Stimulated activated naive CD8-positive, alpha-beta T cell treated with anti-CD3 and anti-CD28 coated beads, Interleukin-15, Interleukin-2, amounts not matched to agents 100 U/mL and 50 U/mL, for 24 hours (primary cell): ENCODE measurements around the gene BATF3.

Source experiments
- ATAC-seq: fragments of 150-1000 bp; cut with Tn5 transposase; one replicate; pipeline ENCODE4 v1.10.0; 2021
- DNase-seq: peaks from one replicate; pipeline ENCODE4 v3.0.0; 2021

Gene BATF3

DNA sequence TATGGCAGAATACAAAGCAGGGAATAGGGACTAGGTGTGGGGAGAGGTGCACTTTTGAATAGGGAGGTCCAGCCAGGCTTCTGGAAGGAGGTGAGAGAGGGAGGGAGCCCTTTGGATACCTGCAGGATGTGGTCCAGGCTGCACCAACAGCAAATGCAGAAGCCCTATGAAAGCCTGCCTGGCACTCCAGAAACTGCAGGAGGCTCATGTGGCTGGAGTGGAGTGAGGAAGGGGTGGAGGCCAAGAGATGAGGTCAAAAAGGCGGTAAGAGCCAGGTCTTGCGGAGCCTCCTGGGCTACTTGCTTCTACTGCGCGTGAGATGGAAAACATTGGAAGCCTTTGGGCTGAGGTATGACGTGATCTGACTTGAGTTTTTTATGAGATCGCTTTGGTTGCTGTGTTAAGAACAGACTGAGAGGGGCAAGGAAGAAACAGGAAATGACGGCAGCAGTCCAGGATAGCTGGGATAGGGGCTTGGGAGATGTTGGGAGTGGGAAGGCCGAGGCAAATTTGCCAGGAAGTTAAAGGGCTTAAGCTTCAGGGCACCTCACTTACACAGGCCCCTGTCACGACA, 4.4 kb upstream of the BATF3 start:
- DNase-seq (no peak), ATAC-seq (no peak)

DNA sequence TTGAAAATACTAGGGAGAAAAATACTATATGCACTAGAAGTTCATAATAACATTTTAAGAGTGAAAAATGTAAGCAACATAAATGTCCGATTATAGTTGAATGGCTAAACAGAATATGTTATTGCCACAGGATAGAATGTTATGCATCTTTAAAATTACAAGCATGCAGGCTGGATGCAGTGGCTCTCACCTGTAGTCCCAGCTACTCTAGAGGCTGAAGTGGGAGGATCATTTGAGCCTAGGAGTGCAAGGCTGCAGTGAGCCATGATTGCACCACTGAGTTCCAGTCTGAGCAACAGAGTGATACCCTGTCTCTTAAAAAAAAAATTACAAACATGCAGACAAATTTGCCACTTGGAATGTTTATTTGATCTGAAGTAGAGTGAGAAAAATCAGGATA, 3.0 kb upstream of the BATF3 start:
- DNase-seq (no peak), ATAC-seq (no peak)

- DNase-seq (no peak), ATAC-seq (no peak)
Observed at GRCh38 chr1:212701910-212702309, 2.3 kb upstream of the BATF3 start.

DNA sequence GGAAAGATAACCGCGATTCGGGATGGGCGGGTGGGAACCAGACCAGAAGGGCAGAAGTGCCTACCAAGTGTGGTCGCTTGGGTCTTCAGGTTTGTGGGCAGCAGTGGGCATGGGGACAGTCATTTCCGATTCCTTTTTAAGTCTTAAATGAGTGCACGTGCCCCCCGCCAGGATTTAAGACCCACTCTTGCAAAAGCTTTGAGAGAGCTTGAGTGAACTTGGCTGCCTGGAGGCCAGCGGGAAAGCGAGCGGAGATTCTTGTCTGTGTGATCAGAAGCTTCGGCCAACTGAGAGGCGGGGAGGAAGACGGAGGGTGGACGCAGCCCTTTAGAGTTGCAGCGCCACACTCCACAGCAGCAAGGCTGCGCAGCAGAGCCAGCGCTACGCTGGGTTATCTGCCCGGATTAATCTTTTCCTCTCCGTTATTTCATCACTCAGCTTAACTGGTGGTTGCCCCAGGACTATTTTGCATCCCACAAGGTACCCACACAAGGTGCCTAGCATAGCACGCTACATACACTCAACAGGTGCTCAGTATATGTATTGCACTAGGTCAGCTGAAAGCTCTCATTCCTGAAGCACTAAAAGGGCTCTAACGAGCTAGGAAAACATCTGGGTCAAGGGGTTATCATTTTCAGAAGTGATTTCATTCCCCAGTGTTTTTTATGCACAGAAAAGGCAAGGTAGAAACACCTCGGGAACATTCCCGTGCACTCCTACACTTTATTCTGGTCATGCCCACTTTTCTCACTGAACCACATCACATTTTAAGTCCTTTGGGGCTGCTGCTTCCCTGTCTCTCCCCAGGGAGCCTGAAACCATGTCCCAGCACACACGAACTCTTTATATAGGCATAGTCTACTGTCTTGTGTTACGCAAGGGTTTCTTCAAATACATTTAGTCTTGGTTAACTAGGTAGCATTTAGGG, 1.5 kb upstream of the BATF3 start:
- ATAC-seq (peak; percentile 45), DNase-seq (peak; percentile 50)

DNA sequence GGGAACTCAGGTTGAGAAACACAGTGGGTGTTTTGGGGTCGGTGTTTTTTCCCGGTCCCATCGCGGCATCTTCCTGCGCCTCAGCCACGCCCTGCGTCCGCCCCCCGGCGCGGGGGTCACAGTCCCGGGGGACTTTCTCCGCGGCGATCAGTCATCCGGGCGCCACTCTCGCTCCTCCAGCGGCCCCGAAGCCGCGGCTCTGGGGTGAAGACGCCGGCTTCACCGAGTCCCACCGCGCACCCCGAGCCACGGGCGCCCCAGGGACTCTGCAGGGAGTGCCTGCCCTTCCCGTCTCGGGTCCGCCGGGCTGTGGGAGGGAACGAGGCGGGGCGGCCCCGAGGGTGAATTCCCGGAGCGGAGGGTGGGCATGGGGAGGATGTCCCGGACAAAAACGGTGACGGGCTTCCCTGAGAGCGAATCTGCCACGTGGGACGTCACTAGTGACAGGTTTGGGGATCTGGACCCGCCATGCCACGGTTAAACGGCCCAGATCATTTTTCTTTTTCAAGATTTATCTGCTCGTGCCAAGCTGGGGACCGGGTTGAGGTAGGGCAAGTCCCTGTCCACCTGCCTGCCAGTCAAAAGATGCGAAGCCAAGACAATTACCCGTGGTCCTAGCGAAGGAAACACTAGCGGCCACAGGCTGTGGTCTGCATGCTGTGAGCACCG, 717 bp upstream of the BATF3 start:
- DNase-seq: peak; percentile 81
- ATAC-seq: peak; percentile 52

DNA sequence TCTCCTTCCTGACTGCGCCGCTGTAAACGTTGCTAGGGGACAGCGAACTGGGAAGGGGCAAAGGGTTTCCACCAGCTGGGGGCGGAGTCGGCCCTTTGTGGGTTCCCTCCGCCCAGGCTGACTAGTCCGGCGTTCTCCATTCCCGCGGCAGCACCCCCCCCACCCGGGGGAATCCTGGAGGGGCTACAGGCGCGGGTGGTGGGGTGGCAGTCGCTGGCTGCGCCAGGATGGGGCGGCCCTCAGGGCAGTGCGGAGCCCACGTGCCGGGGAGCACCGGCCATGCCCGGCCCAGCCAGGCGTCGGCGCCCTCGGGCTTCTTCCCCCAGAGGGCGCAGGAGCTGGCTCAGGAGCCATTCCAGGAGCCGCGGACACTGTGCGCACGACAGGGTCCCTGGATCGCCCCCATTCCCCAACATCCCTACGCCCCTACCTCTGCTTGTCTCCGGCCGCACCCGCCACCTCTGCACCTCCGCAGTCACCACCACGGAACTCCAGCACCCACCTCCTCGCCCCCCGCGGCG, 476 bp downstream of the BATF3 start:
- ATAC-seq (peak; percentile 73), DNase-seq (peak; percentile 75)

GRCh38 chr1:212698467-212699103, 1.1 kb downstream of the BATF3 start:
- DNase-seq: no peak

DNA sequence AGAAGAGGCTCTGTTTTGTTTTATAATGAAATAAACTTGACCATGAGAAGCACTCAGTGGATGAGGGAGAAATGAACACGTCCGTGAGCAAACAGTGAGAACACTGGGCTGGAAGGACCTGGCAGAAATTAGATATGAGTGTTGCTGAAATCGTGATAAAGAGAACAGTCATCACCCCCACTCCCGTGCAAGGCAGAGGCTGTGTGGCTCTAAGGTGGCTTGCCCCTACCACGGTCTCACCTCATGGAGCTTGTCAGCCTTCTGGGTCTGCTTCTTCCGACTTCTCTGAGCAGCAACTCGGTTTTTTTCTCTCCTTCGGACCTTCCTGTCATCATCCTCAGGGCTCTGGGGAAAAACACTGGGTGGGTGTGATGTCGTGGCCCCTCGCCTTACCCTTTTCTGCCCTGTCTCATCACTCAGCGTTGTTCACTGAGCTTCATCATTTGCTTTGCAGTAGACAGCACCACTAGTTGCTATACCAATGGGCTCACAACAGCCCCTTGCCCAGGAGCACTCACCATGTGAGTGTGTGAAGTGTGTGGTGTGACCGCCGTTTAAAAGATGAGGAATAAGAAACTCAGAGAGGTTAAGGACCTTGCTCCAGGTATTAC, 2.8 kb downstream of the BATF3 start:
- ATAC-seq: no peak
- no peak for DNase-seq

More at GRCh38 chr1:212698467-212699103, 1.1 kb downstream of the BATF3 start:
- ATAC-seq: no peak

GRCh38 chr1:212692774-212693644, 6.6 kb downstream of the BATF3 start:
- no peak for DNase-seq
- no peak for ATAC-seq

DNA sequence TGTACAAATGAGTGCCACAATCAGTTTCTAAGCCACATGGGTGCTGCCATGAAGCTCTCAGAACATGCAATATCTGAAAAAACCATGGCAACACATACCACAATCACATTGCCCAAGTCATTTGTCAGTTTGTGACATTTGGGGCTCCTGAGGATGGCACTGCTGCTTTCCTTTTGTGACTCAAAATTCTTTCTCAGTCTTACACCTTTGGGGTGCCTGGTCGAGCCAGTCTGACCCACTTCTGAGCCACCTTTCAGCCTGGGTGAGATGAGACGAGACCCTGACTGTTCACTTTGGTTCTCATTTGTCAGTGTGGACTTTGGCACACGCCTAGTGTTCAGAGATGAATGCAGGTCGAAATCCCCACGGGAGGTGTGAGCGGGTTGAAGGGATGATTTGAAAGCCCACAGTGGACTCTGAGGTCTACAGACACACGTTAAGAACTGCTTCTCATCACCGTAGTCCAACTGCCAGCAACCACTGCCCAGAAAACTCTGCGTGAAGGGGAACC, 8.0 kb downstream of the BATF3 start:
- ATAC-seq (peak; percentile 87), DNase-seq (no peak)

GRCh38 chr1:212690816-212691403, 8.7 kb downstream of the BATF3 start:
- ATAC-seq: no peak
- no peak for DNase-seq

DNA sequence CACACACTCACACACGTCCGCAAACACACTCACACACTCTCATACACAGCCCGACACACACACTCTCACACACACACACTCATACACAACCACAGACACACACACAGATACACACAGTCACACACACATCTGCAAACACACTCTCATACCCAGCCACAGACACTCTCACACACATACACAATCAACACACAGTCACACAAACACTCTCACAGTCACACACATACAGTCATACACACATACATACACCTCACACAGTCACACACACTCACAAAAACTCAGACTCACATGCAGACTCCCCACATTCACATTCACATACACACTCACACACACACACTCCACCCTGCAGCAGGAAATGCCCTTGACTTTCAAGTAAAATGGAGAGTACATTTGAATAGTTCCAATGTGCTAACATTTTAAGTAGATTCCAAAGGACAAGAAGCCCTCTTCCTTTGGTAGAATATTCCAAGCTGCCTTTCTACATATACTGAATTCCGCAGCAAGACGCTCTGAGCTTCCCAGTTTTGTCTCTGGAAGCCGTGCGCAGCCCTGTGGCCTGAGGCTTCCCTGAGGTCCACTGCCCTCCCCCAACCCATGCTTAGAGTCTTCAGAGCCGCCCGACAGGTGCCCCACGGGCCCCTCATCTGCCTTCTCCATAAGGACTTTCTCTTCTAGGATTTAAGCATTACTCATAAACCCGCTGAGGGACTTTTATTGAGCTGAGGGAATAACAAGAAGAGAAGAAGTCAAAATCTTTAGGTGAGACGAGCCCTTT, 9.7 kb downstream of the BATF3 start:
- ATAC-seq (no peak), DNase-seq (no peak)

GRCh38 chr1:212689196-212689725, 10.4 kb downstream of the BATF3 start:
- ATAC-seq (no peak), DNase-seq (no peak)

DNA sequence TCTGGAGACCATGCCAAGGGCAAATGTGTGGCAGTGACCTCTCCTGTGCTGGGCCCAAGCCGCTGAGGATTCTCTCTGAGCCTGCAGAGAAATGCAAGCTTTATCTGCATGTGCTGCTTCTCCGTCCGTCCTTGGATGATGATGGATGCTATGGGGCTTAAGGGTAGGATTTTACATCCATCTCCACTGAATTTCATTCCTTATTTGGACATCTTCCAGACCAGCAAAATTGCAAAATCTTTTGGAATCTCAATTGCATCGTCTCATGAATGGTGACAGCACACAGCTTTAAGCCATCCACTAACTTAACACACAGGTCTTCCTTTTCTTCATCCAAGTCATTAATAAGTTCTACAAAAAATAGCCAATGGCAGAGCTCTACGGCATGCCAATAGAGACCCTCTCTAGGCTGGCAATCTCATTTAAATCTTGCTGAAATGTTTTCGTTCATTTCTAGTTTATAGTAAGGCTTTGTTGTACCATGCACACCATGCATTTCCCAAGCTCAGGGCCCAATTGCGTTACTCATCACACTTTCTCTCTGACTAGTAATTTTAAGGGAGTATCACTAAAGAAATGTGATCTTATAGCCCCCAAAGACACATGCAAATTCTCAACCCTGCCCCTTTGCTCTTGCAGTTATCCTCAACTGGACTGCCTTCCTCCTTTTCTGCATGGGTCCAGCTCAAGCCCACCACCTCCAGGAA, 11.1 kb downstream of the BATF3 start:
- ATAC-seq: no peak
- DNase-seq: no peak

- ATAC-seq: no peak
- no peak for DNase-seq
Observed at GRCh38 chr1:212687811-212688210, 11.8 kb downstream of the BATF3 start.

- DNase-seq: no peak
- ATAC-seq: no peak
Observed at GRCh38 chr1:212686591-212686990, 13.0 kb downstream of the BATF3 start.

DNA sequence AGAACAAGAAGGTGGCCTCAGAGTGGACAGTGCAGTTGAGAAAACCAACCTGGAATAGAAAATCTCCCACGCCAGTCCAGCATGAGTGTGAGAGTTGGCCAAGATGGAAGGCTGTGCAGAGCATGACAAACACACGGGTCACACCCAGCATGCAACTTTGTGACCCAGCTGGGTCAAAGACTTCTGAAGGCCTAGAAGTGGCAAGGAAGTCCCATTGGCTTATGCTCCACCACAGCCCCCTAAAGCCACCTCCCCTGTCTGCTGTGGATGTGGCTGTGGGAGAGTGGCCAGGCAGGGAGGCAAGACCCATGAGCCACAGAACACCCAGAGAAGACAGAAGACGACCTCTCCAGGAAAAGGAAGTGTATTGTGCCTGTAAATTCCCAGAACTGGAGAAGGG, 13.6 kb downstream of the BATF3 start:
- ATAC-seq (no peak), DNase-seq (no peak)

DNA sequence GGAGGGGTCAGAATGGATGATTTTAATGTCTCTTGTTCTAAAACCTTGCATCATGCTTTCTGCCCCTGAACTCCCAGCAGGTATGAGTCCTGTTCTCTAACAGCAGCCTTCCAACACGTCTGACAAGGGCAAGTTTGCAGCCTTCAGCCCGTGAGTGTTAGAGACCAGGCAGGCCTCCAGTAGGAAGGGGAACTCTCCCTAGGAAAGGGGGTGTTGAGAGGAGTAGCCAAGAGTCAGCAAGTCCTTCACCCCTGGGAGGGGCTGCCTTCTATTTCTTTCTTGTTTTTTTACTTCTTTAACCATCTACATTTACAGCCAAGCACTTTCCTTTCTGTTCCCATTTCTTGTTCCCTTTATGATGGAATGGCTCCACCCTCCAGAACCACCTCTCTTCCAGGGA, 14.2 kb downstream of the BATF3 start:
- ATAC-seq (no peak), DNase-seq (no peak)
